ENCODE measurements around the gene ZFP36L2. TPM values are rescaled to one million over a fixed set of nuclear protein-coding genes. Genes with fewer than 3 reads are reported as not detected.

The ZFP36L2 gene
- total and polyA plus RNA-seq, 9 of the 15 experiments (the other 6 are each of a cell fraction or from before 2014, with no cell fraction given): 4.1 to 60.6 (median 20.3) TPM

- TF ChIP-seq PATZ1 (CRISPR knock-in tag; IDR thresholded peaks at IDR 0.05; ENCODE audit: borderline replicate concordance) (no peak), ZNF644 (tag; IDR thresholded peaks at IDR 0.05; ENCODE audit: low read depth) (no peak), ZFP91 (CRISPR knock-in tag; IDR thresholded peaks at IDR 0.05) (no peak), C11orf30 (IDR thresholded peaks at IDR 0.05; ENCODE audit: low read depth) (no peak), ZNF75A (CRISPR knock-in tag; IDR thresholded peaks at IDR 0.05) (no peak), POLR2B (IDR thresholded peaks at IDR 0.05; ENCODE audit: low read depth, partially characterized antibody) (peak; percentile 83), NR3C1 (CRISPR knock-in tag; IDR thresholded peaks at IDR 0.05) (no peak), ID3 (CRISPR knock-in tag; IDR thresholded peaks at IDR 0.05) (no peak), ID3 (tag; IDR thresholded peaks at IDR 0.05) (no peak), FUS (optimal IDR thresholded peaks at IDR 0.05; ENCODE audit: low read depth, low read length) (no peak), FOS (IDR thresholded peaks at IDR 0.05; ENCODE audit: extremely low read depth, insufficient read length) (peak; percentile 63), POLR3G (IDR thresholded peaks at IDR 0.05; ENCODE audit: extremely low read depth, insufficient read length, insufficient replicate concordance) (no peak), THRB (CRISPR knock-in tag; conservative IDR thresholded peaks at IDR 0.05) (peak; percentile 84), E2F5 (CRISPR knock-in tag; IDR thresholded peaks at IDR 0.05) (no peak), EZH2 (IDR thresholded peaks at IDR 0.05; ENCODE audit: borderline replicate concordance, low read depth, low read length) (no peak), GTF2F1 (IDR thresholded peaks at IDR 0.05; ENCODE audit: low read depth, low read length) (no peak), SRSF3 (IDR thresholded peaks at IDR 0.05; ENCODE audit: insufficient read depth, low read length) (no peak), ETV6 (IDR thresholded peaks at IDR 0.05; ENCODE audit: borderline replicate concordance in 1 of 2, low read depth in 2 of 2, low read length in 1 of 2) (no peak), ETV6 (CRISPR knock-in tag; IDR thresholded peaks at IDR 0.05; ENCODE audit: borderline replicate concordance) (no peak), RBM34 (IDR thresholded peaks at IDR 0.05; ENCODE audit: borderline replicate concordance, insufficient read depth, low read length) (no peak), SMARCA5 (IDR thresholded peaks at IDR 0.05) (no peak), CREB1 (IDR thresholded peaks at IDR 0.05) (no peak), CREB1 (CRISPR knock-in tag; IDR thresholded peaks at IDR 0.05) (0 out of 2 replicates have a peak, but pooled peaks have one; percentile 11)
Measured at GRCh38 chr2:43221763-43222474, 4.5 kb downstream of the ZFP36L2 start (continued).

All from K562 (cell line).